Endodermal cell (in vitro differentiated cells): ENCODE data around the gene SMIM21. TPM values are rescaled to one million over a fixed set of nuclear protein-coding genes. Genes with fewer than 3 reads are reported as not detected.

Experiments
- DNase-seq: peaks from one replicate; pipeline ENCODE4 v3.0.0-alpha.2; 2017
- H3K27ac ChIP-seq: 2 replicates; pipeline ENCODE4 v1.5.1; 2013; ENCODE audit warnings: mild to moderate bottlenecking, low read depth, low read length, moderate library complexity
- H3K27me3 ChIP-seq: 2 replicates; pipeline ENCODE4 v1.6.1; 2013; ENCODE audit warnings: mild to moderate bottlenecking, low read length, moderate library complexity; ENCODE audit not compliant: insufficient read depth, control insufficient read depth, poor library complexity, severe bottlenecking
- H3K36me3 ChIP-seq: 2 replicates; pipeline ENCODE4 v1.7.0; 2013; ENCODE audit warnings: mild to moderate bottlenecking, low read length, moderate library complexity; ENCODE audit not compliant: control insufficient read depth, insufficient read depth
- H3K4me1 ChIP-seq: one replicate; pipeline ENCODE4 v1.7.0; 2013; ENCODE audit warnings: low read length; ENCODE audit not compliant: control insufficient read depth, insufficient read depth
- H3K4me3 ChIP-seq: 2 replicates; pipeline ENCODE4 v1.5.1; 2013; ENCODE audit warnings: mild to moderate bottlenecking, low read length, moderate library complexity
- H3K9ac ChIP-seq: 2 replicates; pipeline ENCODE4 v1.6.1; 2013; ENCODE audit warnings: mild to moderate bottlenecking, low read length, moderate library complexity; ENCODE audit not compliant: poor library complexity, severe bottlenecking; ENCODE audit errors: extremely low read depth
- H3K9me3 ChIP-seq: 2 replicates; pipeline ENCODE4 v1.6.1; 2013; ENCODE audit warnings: mild to moderate bottlenecking, low read length, moderate library complexity; ENCODE audit not compliant: control insufficient read depth
- H3K27ac Mint-ChIP-seq: 2 replicates; pipeline ENCODE4 v1.8.0; 2020; ENCODE audit warnings: mixed read lengths
- H3K27me3 Mint-ChIP-seq: 2 replicates; pipeline ENCODE4 v1.8.0; 2021; ENCODE audit warnings: mild to moderate bottlenecking, mixed read lengths; ENCODE audit not compliant: insufficient read depth
- H3K36me3 Mint-ChIP-seq: 2 replicates; pipeline ENCODE4 v1.8.0; 2020; ENCODE audit warnings: low read depth, mixed read lengths
- H3K4me1 Mint-ChIP-seq: 2 replicates; pipeline ENCODE4 v1.8.0; 2020; ENCODE audit warnings: mixed read lengths
- H3K4me3 Mint-ChIP-seq: 2 replicates; pipeline ENCODE4 v1.8.0; 2020; ENCODE audit warnings: mild to moderate bottlenecking, moderate library complexity, mixed read lengths
- H3K9me3 Mint-ChIP-seq: 2 replicates; pipeline ENCODE4 v1.8.0; 2020; ENCODE audit warnings: mild to moderate bottlenecking, mixed read lengths
- CTCF ChIP-seq: fragments of 200-600 bp; sonication (generic); conservative IDR thresholded peaks from 2 replicates; pipeline ENCODE4 v1.5.0; 2021; ENCODE audit warnings: antibody characterized with exemption, mild to moderate bottlenecking
- WGBS, 2 experiments: methylation state at CpG; one replicate each; pipeline versions ENCODE4 v1.1.5 to v1.1.7; 2013; ENCODE audit warnings: missing lambda C conversion rate in 2 of 2, mixed read lengths in 1 of 2; ENCODE audit not compliant: insufficient coverage in 1 of 2, insufficient read length in 1 of 2; 5-methylcytosine and 5-hydroxymethylcytosine counted together
- total RNA-seq, 2 donors: library from RNA; stranded (reverse); fragmentation: NEBNext Ultra II Directional in 1 of 2; extraction: Animal tissue kit (Norgen Biotek cat#: 25700) in 1 of 2; gene quantifications; 2 replicates in 1 of 2; 3 replicates in 1 of 2; pipeline ENCODE4 v1.2.1, GENCODE V29; 2021

SMIM21 gene
- total RNA-seq, 2 donors from 2014 or later = not detected

GRCh38 chr18:75391279-75392225 lies 36.0 kb downstream of the SMIM21 start:
- Mint-ChIP-seq H3K9me3 (no peaks in the 10 kb centered on the region), H3K27me3 (peaks cover 6% of the 10 kb centered on the region), H3K4me3 (no peak overlapping the region), H3K4me1 (no peaks in the 10 kb centered on the region), H3K27ac (no peak overlapping the region), H3K36me3 (no peaks in the 10 kb centered on the region)
- no peaks in the 10 kb centered on the region for H3K9me3 ChIP-seq
- H3K9ac ChIP-seq = no peak overlapping the region
- no peaks in the 10 kb centered on the region for H3K4me1 ChIP-seq
- H3K36me3 ChIP-seq = no peaks in the 10 kb centered on the region
- DNase-seq = no peak
- TF ChIP-seq CTCF = no peak
- no peak overlapping the region for H3K4me3 ChIP-seq
- H3K27me3 ChIP-seq = no peaks in the 10 kb centered on the region
- 91 to 96% methylated on average over 14 to 21 of the region's 21 CpGs for WGBS, 2 experiments
- peak overlapping the region; percentile 8 for H3K27ac ChIP-seq

GRCh38 chr18:75390854-75391253 lies 36.6 kb downstream of the SMIM21 start:
- Mint-ChIP-seq H3K36me3 (no peaks in the 10 kb centered on the region), H3K27me3 (peaks cover 6% of the 10 kb centered on the region), H3K4me1 (no peaks in the 10 kb centered on the region), H3K9me3 (no peaks in the 10 kb centered on the region), H3K4me3 (no peak overlapping the region), H3K27ac (no peak overlapping the region)
- H3K4me3 ChIP-seq = no peak overlapping the region
- no peak for TF ChIP-seq CTCF
- WGBS, 2 experiments = 87 to 100% methylated on average over 1 to 2 of the region's 2 CpGs
- H3K9ac ChIP-seq = no peak overlapping the region
- H3K36me3 ChIP-seq = no peaks in the 10 kb centered on the region
- no peaks in the 10 kb centered on the region for H3K4me1 ChIP-seq
- no peaks in the 10 kb centered on the region for H3K9me3 ChIP-seq
- H3K27me3 ChIP-seq = no peaks in the 10 kb centered on the region
- no peak for DNase-seq
- no peak overlapping the region for H3K27ac ChIP-seq

GRCh38 chr18:75384144-75384543 lies 43.4 kb downstream of the SMIM21 start:
- Histone ChIP-seq H3K9ac (no peak overlapping the region), H3K27ac (no peak overlapping the region), H3K27me3 (no peaks in the 10 kb centered on the region), H3K4me1 (no peaks in the 10 kb centered on the region), H3K9me3 (no peaks in the 10 kb centered on the region), H3K36me3 (no peaks in the 10 kb centered on the region), H3K4me3 (no peak overlapping the region)
- no peak for DNase-seq
- Mint-ChIP-seq H3K27ac (no peak overlapping the region), H3K4me1 (no peaks in the 10 kb centered on the region), H3K27me3 (no peaks in the 10 kb centered on the region), H3K36me3 (no peaks in the 10 kb centered on the region), H3K9me3 (no peaks in the 10 kb centered on the region), H3K4me3 (no peak overlapping the region)
- WGBS, 2 experiments = 91% methylated on average over 4 of the region's 4 CpGs; no CpG with 5 or more reads in 1 of the 2 experiments
- TF ChIP-seq CTCF = no peak
